Ishikawa (cell line): Measurements from ENCODE around the gene GAPDHS.

Experiments
- CEBPB ChIP-seq: IDR thresholded peaks from 2 replicates; pipeline ENCODE4 v1.6.1; 2012
- EP300 ChIP-seq: IDR thresholded peaks from 2 replicates; pipeline ENCODE4 v1.6.1; 2012; ENCODE audit warnings: borderline replicate concordance
- NFIC ChIP-seq: IDR thresholded peaks from 2 replicates; pipeline ENCODE4 v1.6.1; 2012
- RAD21 ChIP-seq: IDR thresholded peaks from 2 replicates; pipeline ENCODE4 v1.6.1; 2012; ENCODE audit warnings: low read depth
- TAF1 ChIP-seq: IDR thresholded peaks from 2 replicates; pipeline ENCODE4 v1.6.1; 2012; ENCODE audit warnings: low read depth, mild to moderate bottlenecking
- TCF12 ChIP-seq: IDR thresholded peaks from 2 replicates; pipeline ENCODE4 v1.6.1; 2012; ENCODE audit warnings: low read depth
- ZBTB7A ChIP-seq: IDR thresholded peaks from 2 replicates; pipeline ENCODE4 v1.6.1; 2012; ENCODE audit warnings: low read depth
- TF ChIP-seq, protein P1 (sequence below): IDR thresholded peaks from 2 replicates; pipeline ENCODE4 v1.6.1; 2012
- TF ChIP-seq, protein P2 (sequence below): IDR thresholded peaks from 2 replicates; pipeline ENCODE4 v1.6.1; 2012

DNA sequence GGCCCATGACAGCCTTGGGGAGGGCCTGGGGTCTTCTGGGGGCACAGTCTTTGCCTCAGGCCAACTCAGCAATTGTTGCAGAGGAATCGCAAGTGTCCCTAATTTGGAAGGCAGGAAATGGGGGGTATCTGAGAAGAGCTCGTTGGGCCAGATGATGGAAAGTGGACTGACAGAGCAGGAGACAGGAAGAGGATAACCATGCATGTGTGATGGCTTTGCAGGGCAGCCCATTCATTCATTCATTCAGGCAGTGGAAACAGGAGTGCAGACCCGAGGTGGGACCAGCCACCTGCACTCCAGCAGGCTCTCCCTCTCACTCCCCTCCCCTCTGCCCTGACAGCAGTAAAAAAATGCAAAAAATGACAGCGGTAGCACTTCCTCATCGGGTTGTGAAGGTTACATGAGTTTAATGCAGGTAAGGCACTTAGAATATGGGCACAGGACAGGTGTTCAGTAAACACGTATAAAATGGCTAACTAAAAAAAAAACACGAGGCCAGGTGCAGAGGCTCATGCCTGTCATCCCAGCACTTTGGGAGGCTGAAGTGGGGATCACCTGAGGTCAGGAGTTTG, 7.2 kb downstream of the GAPDHS start:
- TF ChIP-seq RAD21, result no peak
- no peak for TF ChIP-seq NFIC
- TF ChIP-seq EP300, result no peak
- no peak for TF ChIP-seq CEBPB
- no peak for TF ChIP-seq TAF1
- TF ChIP-seq ZBTB7A, result no peak
- TF ChIP-seq TCF12, result no peak
- TF ChIP-seq, protein P1, sequence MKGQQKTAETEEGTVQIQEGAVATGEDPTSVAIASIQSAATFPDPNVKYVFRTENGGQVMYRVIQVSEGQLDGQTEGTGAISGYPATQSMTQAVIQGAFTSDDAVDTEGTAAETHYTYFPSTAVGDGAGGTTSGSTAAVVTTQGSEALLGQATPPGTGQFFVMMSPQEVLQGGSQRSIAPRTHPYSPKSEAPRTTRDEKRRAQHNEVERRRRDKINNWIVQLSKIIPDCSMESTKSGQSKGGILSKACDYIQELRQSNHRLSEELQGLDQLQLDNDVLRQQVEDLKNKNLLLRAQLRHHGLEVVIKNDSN, result no peak
- TF ChIP-seq, protein P2, sequence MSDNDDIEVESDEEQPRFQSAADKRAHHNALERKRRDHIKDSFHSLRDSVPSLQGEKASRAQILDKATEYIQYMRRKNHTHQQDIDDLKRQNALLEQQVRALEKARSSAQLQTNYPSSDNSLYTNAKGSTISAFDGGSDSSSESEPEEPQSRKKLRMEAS, result no peak
